Lower leg skin (tissue), 3 donors: Measurements from ENCODE around the gene PLOD1.
"Not testable (repeated sequence)": the region's sequence is repeated elsewhere in the genome, so short reads cannot be mapped to it uniquely, and the experiment has no call there.

Source experiments
- POLR2A ChIP-seq, 2 donors: fragments of 450-650 bp; IDR thresholded peaks; one replicate each; pipeline ENCODE4 v1.6.1; 2016 to 2017; ENCODE audit warnings: antibody characterized with exemption in 2 of 2, mild to moderate bottlenecking in 1 of 2, moderate library complexity in 1 of 2
- TF ChIP-seq, protein P1 (sequence below), 3 donors: fragments of 450-650 bp; IDR thresholded peaks; one replicate each; pipeline ENCODE4 v1.5.1; 2016; ENCODE audit warnings: antibody characterized with exemption in 3 of 3, mild to moderate bottlenecking in 3 of 3, moderate library complexity in 2 of 3

DNA sequence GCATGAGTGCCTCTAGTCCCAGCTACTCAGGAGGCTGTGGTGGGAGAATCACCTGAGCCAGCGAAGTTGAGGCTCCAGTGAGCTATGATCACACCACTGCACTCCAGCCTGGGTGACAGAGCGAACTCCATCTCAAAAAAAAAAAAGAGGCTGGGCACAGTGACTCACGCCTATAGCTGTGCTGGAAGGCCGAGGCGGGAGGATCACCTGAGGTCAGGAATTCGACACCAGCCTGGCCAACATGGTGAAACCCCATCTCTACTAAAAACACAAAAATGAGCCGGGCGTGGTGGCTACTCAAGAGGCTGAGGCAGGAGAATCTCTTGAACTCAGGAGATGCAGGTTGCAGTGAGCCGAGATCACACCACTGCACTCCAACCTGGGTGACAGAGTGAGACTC, 33.1 kb upstream of the PLOD1 start:
- not testable (repeated sequence) for TF ChIP-seq POLR2A (IDR thresholded peaks at IDR 0.05)
- TF ChIP-seq, protein P1, sequence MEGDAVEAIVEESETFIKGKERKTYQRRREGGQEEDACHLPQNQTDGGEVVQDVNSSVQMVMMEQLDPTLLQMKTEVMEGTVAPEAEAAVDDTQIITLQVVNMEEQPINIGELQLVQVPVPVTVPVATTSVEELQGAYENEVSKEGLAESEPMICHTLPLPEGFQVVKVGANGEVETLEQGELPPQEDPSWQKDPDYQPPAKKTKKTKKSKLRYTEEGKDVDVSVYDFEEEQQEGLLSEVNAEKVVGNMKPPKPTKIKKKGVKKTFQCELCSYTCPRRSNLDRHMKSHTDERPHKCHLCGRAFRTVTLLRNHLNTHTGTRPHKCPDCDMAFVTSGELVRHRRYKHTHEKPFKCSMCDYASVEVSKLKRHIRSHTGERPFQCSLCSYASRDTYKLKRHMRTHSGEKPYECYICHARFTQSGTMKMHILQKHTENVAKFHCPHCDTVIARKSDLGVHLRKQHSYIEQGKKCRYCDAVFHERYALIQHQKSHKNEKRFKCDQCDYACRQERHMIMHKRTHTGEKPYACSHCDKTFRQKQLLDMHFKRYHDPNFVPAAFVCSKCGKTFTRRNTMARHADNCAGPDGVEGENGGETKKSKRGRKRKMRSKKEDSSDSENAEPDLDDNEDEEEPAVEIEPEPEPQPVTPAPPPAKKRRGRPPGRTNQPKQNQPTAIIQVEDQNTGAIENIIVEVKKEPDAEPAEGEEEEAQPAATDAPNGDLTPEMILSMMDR (IDR thresholded peaks at IDR 0.05), result not testable (repeated sequence)
